Effector CD8-positive, alpha-beta T cell (primary cell): ENCODE measurements around the gene MRAS.
"Not testable (repeated sequence)": the region's sequence is repeated elsewhere in the genome, so short reads cannot be mapped to it uniquely, and the experiment has no call there.

Experiments
- DNase-seq: peaks from one replicate; lab custom pipeline; 2025; lab: John Stamatoyannopoulos, UW

The MRAS gene

GRCh38 chr3:138445236-138445635 lies 96.9 kb downstream of the MRAS start:
- no peak for DNase-seq

DNA sequence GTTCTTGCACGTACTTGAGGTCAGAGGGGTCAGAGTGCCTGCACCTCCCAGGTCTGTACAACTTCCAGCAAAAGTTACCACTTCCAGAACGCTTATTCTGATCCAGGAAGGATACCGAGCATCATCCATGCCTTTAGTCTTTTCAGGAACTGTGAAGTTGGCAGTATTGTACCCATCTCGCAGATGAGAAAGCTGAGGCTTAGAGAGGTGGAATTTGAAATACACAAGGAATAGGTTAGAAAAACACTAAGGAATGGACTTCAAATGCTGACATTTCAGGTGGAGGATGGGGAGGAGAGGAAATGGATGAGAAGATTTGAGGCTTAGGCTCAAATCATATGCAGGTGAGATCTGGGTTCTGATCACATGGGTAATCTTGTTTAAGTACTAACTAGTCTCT lies 97.3 kb downstream of the MRAS start:
- DNase-seq, result no peak

DNA sequence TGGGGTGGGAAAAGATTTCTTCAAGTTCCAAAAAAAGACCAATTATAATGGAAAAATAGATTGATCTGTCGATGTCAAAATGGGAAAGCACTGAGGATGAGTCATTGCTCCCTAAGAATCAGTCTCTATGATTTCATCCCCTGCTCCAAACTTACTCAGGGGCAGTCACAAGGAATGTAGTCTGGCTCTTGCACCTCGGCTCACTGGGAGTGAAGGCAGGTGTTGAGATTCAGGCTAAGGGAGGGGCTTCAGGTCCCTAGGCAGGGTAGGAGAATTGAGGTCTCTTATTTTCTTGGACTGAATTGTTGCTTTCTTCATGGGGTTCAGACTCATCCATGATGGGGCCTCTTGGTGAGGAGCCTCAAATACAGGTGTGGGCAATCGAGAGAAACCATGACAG lies 100.3 kb downstream of the MRAS start:
- DNase-seq, result no peak

GRCh38 chr3:138449490-138449889 lies 101.1 kb downstream of the MRAS start:
- DNase-seq, result no peak

- no peak for DNase-seq
Measured at GRCh38 chr3:138450181-138450580, 101.8 kb downstream of the MRAS start.

DNA sequence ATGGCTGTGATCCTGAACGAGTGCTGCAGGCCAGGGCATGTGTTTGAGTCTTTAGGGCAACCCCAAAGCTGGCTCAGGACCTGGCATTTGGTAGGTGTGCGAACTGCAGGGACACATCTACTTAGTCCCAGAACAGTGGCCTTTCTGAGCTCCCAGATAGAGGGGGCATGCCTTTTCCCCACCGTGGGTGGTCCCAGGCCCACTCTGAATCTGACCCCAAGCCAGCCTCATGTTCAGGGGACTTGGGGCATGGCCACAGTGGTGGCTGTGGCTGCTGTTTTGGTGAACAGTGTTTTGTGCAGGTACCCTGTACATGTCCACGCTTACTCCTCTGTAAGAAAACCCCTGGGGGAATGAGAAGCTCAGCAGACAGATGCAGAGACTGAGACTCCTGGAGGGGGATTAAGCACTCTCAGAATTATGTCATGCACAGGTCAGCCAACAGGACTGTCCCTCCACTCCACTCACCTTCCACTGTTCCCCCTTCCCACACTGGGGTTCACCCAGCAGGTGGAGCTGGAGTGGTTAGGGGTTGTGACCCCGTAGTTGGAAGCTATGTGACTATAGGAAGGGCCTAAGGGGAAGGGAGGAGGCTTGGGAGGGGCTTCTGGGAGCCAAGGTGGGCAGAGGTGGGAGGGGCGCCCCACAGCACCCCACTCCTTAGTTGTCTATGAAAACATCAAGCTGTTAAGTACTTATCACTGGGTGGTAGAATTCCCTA lies 102.5 kb downstream of the MRAS start:
- DNase-seq, result no peak

- DNase-seq, result no peak
Measured at GRCh38 chr3:138451595-138452162, 103.3 kb downstream of the MRAS start.

DNA sequence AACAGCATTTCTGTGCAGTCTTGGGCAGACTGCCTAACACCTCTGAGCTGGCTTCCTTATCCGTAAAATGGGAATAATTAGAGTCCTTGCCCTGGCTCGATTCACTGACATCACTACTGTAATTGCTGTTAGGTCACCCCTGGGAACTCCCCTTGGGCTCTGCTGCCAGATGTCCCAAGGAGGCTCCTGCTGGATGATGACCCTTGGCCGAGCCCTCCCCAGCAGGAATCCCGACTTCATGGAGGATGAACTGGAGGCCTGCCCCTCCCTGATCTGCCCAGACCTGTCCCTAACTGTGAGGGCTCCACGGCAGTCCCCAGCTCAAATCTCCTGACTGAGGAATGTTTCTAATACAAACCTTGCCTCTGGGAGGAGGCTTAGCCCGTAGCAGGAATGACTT lies 104.1 kb downstream of the MRAS start:
- DNase-seq, result no peak

GRCh38 chr3:138453940-138454339 lies 105.6 kb downstream of the MRAS start:
- not testable (repeated sequence) for DNase-seq
